NCI-H345 treated with DMSO at 0.1 percent for 48 hours (cell line): ENCODE data around the gene ASTN2.

ENCODE experiments used
- DNase-seq: peaks from one replicate; lab custom pipeline; 2025; ENCODE audit not compliant: unreplicated experiment; lab: John Stamatoyannopoulos, UW

ASTN2 gene

DNA sequence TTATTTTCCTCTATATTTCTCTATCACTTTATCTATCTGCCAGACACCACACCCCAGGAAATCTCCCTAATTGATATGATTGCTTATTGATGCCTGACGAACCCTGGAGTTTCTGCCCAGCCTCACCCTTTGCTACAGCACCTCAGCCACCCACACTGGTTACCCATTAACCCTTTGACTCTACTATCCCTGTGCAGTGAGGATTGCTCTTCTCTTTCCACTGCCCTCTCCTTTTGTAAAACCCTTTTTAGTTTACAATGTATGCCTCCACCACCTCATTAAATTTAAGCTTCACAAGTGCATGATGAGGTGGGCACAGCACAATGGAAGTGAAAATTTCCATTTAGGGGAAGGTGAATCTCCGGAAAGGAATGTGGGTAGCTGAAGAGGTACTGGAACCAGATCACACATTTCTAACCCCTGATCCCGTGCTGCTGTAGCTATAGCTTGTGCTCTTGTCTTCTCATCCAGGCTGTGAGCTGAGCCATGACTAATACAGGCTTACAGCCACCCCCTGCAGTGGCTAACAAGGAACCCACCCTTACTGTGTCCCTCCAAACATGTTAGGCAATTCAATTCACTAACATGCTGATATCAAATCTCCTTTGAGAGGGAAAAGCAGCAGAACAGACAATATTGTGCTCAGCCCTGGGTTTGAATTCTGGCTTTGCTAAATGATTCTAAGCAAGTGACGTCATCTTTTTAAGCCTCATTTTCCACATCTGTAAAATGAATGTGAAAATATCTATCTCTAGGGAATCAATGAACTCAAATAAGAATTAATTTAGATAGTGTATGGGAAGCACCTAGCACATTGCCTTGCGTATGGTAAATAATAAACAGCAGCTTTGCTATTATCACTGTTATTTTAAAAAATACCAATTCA, 914.6 kb downstream of the ASTN2 start:
- DNase-seq, result no peak

DNA sequence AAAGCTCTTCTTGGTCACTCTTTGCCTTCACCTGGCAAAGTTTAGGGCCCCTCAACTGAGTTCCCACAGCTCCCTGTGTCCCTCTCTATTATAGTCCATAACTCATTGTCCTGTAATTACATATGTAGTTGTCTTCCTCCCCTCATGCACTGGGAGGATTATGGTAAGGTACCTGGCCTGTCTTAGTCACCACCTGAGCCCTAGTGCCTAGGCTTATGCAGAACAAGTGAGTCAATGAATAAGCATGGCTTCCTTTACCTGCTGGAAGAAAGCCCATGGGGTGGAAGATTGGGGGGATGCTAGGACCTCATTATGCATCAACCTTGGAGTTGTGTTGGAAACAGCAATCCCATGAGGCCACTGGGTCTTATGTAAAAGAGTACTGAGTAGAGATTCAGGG, 915.4 kb downstream of the ASTN2 start:
- no peak for DNase-seq

DNA sequence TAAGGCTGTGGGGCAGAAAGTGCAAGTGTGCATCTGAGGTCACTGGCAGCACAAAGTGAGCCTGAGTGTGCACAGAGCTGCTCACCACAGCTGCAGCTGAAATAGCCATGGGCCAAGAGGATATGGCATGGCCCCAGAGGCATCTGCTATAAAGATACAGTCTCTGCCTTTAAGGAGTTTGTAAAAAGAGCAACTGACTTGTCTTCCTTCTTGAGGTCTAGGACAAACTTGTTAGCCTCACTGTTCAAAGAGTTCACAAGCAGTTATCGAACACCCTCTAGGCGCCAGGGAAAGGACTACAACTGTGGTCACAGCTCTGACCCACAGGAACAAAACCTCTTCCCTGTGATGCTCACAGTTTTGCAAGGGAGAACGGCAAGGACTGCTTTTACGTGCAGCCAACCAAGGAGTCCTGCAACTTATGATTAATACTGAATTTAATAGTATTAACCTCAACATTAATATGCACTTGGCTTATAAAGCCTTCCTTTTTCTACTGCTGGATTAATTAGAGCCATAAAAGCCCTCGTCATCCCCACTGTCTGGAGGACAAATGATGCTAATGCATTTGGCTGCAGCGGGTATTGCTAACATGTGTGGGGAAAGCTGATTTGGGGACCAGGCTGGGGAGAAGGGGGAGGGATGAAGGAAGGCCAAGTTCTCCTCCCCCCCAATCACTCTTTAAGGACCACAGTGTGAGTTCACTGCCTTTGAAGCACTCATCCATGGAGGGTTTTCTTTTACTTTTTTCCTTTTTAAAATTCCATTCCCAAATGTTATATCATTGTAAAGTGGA, 917.6 kb downstream of the ASTN2 start:
- DNase-seq, result no peak

DNA sequence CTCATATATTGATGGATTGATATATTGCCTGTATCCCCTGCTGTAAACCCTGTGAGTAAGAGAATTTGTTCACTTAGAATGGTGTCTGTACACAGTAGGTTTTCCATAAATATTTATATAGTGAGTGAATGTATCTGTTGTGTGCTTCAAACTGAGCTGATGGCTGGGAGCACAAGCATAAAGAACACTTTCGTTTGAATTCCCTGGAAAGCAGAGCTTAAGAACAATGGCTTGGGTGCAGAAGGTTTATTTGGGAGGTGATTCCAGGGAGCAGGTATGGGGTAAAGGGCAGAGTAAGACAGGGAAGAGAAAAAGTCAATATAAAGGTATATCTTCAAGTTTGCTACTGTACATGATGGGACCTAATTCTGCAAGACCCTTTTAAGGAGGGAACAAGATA, 918.7 kb downstream of the ASTN2 start:
- DNase-seq, result no peak

DNA sequence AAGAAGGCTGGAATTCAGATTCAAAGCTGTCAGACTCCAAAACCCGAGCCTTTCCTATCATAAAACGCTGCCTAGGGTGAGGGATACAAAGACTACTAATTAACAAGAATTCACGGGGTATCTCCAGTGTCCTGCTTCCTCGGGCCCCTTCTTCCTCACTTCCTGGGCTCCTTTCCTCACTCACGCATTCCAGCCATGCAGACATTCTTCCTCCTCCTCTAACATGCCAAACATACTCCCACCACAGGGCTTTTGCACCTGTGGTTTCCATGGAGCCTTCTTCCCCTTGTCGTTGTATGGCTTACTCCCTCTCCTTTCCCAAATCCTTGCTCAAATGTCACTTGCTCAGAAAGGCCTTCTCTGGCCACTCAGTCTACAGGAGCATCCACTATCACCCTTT, 919.1 kb downstream of the ASTN2 start:
- DNase-seq, result no peak

DNA sequence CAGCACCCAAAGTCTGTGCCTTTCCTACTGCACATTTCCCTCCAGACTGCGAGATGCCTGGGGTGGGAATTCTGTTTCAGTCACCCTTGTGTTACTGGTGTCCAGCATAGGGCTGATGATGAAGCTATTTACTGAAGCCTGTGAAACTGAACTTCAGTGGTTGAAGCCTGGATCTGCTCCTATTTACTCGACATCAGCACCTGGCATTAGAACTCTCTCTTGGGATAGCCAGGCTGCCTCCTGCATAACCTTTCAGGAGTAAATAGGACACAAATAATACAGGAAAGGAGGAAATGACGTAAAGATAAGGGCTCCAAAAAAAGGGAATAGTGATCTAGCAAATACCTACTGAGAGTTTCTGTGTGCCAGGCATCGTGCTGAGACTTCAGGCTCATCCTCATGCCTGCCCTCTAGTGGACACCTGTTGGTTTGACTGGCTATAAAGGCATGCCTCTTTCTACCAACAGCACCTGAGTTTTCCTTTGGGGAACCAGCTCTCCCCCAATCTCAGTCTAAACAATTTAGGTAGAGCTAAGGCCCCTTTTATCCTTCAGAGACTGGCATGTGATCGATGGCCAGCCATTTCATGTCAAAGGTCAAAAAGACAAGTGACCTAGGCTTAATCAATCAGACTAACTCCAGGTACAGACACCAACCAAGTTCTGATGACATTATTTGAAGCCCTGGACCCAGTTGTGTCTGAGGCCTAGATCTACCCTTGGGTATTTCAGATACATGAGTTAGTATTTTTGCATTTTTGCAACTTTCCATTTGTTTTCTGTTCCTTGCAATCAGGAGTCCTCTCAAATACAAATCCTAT, 919.8 kb downstream of the ASTN2 start:
- DNase-seq, result peak; percentile 1

DNA sequence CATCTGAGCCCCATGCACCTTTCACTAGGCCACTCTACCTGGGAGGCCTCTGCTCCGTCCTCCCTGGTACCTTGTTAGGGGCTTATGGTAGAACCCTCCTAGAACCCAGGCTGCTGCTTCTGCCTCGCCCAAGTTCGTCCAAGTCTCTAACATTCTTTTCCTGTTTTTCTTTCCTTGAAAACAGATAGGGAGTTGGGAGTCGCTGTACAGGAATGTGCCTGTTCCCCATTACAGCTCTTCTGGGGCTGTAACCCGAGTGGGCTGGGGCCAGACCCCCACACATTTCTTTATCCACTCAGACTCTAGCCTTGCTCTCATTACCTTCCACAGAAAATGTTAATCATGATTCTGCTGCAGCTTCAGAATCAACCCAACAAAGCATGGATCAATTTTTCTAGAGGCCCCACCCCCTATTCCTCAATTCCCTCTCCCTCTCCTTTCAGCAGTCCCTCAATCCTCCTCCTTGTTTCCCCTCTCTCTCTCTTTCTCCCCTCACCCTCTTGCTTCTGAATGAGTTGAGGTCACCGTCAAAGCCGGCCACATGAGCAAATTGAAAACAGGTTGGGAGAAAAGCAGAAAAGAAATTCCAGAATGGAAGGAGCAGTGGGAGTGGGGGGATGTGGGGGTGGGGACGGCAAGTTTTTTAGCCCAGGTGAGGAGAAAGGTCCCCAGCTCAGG, 921.5 kb downstream of the ASTN2 start:
- DNase-seq, result no peak

DNA sequence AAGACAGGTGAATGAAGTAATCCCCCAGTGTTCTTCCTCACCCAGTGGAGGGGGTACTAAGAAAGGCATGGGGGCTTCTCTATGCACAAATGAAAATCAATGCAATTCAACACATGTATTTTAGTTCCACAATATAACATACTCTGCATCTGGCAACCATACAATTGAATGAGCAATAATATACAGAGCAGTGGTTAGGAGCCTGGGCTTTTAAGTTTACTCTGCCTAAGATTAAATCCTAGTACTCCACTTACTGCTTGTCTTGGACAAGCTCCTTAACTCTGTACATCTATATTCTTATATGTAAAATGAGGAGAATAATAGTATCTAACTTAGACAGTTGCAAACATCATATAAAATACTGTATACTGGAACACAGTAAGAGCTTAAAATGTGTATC, 923.2 kb downstream of the ASTN2 start:
- DNase-seq, result no peak

DNA sequence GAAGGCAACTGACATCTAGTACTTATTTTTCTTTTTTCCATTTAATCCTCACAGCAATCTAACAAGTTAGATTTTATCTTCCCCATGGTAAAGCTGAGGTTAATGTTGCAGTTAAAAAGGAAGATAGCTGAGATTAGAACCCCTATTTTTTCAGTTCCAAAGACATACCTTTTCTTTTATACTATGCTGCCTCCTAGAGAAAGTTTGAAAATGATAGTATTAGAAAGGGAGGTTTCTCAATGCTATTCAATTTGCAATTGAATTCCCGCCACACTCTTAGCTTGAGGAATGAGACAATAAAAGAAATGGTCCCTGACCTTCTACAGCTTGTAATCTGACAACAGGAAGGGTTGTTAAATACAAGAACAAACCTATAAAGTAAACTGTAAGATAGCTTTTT, 923.6 kb downstream of the ASTN2 start:
- no peak for DNase-seq

DNA sequence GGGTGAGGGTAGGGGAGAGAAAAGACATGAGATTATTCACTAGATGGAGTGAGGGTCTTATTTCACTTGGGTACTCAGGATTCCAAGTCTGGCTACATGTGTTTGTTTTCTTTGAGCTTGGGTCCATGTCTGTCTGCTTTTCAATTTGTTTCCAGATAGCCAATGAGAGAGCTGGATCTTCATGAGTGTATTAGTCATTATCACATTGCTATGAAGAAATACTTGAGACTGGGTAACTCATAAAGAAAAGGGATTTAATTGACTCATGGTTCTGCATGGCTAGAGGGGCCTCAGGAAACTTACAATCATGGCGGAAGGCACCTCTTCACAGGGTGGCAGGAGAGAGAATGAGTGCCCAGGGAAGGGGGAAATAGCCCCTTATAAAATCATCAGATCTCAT, 924.5 kb downstream of the ASTN2 start:
- DNase-seq, result no peak

DNA sequence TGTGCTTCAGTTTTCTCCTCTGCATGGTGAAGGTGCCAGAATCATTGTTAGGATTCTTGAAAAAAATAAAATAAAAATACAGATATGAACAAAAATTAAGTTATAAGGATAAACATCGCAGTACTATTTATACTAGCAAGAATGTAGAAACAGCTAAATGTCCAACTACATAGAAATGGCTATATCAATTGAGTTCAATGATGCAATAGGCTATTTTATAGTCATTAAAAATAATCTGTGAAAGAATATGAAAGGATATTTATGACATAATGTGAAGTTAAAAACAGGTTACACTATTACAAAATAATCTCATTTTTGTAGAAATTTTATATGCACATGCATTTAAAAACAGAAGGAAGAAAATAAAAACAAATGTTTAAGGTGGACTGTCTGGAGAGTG, 926.5 kb downstream of the ASTN2 start:
- DNase-seq, result no peak

DNA sequence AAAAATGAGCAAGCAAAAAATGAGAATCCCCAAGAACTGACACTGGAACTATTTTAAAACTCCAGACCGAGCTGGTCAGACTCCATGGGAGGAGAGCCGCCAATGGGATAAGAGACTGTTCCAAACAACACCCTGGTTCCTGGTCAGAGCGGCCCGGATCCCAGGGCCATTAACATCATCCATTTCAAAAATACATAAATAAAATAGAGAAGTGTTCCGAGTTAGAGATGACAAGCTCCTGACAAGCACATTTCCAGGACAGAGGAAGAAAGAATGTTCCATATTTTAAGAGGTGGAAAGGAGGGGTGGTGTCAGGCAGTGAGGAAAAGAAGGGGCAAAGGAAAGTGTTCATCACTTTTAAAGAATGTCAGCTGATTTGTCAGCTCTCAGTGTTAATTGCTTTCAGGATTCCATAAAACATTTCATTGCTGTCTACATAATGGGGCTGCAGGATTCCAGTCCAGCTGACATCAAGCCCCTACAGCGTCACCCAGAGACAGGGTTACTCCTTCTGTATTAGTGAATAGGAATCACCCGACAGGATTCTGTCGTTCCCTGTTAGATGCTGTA, 930.3 kb downstream of the ASTN2 start:
- DNase-seq, result no peak

DNA sequence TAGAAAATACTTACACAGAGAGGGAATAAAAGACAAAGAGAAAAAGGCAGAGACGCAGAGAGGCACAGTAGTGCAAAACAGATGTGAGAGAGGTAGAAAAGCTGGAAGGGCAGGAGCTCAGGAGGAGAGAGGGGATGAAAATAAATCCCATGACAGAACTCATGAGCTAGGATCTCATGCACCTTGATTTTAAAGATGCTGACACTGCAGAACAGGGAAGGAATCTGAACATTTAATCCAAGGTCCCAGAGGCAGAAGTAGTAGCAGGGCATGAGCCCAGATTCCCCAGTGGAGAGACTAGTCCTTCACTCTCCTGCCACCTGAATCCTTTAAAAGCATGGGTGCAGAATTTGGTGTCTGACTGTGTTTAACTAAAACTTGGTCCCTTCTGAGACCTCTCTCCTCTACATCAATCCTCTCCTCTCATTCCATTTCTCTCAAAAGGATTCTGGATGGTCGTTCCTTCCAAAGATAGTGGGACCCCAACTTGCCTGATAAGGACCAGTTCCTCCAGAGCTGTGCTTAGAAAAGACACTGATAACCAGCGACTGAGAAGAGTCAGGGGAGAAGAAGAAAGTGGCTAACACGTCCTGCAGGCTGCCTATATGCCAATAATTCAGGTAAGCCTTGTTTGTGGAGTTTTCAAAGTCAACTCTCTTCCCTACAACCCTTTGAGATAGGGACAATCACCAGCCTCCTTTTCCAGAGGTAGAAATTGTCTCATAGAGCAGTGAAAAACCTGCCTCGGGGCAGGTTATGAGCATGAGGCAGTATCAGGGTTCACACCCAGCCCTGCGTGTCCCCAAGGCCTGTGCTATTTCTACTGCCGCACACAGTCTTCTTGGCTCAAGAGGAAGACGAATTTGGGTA, 931.0 kb downstream of the ASTN2 start:
- no peak for DNase-seq

DNA sequence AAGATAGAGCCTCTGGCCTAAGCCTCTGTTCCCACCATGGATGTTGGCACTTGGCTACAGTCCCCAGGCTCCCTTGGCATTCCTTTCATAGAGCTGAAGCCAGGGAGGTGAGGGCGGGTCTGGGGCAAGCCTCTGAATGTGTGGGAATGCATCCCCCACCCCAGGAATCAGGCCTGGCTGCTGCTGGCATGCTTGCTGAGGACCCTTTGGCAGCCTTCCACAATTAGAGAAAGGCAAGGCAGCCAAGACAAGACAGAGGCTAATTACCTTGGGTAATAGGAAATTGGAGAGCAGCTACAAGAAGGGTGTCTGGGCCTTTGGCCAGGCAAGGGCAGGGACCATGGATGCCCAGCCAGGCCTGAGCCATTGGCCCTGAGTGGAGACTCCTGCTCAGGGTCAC, 932.1 kb downstream of the ASTN2 start:
- DNase-seq, result no peak

DNA sequence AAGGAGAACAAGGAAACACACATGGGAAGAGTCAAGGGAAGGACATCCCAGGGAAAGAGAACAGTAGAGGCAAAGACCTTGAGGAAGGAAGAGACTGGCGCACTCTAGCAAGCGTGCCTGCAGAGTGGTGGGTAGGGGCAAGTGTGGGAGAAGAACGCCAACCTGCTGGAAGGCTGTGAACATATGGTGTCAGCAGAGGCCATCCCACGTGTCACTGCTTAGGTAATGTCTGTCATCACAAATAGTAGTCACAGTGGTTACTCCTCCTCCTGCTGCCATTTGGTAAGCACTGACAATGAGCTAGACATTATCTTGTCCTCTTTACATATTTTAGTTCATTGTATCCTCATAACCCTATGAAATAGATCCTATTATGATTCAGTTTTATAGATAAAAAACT, 934.2 kb downstream of the ASTN2 start:
- no peak for DNase-seq

DNA sequence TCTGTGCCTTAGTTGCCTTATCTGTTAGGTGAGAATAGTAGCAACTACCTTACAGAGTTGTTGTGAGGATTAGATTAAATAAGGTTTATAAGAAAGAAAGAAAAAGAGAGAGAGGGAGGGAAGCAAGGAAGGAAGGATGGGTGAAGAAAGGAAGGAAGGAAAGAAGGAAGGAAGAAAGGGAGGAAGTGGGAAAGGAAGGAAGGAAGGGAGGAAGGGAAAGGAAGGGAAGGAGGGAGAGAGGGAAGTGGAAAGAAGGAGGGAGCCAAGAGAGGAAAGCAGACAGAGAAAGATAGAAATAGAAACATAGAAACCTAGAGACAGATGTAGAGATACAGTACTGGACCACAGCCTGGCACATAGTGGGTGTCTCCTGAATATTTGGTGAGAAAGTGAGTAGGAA, 934.9 kb downstream of the ASTN2 start:
- no peak for DNase-seq

DNA sequence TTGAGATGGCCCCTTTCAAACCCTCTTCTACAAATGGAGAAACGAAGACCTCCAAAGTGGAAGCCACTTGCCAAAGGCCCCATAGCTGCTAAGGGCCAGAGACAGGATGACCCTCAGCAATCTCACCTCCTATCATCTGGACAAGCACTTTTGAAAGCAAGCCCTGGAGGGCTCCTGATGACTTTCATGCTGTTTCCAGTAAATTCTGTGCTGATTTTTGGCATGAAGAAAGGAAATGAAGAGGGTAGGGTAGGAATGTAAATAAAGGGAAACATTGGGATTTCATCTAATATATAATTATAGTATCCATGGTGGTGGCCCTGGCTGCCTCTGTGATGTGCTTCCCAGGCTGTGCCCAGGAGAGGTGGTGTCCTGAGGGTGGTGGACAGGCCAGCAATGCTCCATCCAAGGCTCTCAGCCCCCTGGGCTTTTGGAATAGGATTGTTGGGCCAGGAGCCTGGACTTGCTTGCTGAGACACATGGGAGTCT, 935.8 kb downstream of the ASTN2 start:
- no peak for DNase-seq

DNA sequence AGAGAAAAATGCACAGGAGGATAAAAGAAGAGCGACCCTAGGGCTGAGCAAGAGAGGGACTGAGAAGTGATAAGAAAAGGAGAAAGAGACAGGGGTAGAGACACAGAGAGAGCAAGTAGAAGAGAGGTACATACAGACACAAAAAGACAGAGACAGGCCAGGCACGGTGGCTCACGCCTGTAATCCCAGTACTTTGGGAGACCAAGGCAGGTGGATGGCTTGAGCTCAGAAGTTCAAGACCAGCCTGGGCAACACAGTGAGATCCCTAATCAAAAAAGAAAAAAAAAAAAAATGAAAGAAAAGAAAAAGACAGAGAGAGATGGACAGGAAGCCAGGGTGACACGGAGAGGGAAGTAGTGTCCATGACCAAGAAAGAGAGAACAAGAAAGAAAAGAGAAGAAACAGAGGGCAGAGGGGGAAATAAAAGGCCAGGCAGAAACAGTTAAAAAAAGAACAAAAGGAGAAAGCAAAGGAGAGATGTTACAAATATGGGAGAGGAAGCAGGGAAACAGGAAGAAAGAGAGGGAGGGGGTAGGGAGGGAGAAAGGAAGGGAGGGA, 937.2 kb downstream of the ASTN2 start:
- no peak for DNase-seq

DNA sequence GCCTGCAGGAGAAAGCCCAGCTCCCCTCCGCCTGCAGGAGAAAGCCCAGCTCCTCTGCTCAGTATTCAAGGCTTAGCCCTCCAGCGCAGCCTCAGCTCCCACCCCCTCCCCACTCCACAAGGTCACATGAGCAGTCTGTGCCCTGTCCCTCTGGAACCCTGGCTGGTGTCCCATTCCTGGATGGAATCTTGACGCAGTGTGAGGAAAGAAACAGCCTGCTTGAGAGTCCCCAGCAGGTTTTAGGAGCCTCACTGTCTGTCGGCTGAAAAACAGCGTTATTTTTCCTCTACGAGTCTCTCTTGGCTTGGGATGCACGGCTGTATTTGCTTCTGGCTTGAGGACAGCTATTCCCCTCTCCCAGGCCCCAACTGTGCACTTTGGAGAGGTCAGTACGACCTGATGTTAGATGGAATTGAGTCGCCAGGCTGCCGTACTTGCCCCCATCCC, 937.9 kb downstream of the ASTN2 start:
- no peak for DNase-seq
